ENCODE data around the gene SMOC1.

Gene SMOC1

DNA sequence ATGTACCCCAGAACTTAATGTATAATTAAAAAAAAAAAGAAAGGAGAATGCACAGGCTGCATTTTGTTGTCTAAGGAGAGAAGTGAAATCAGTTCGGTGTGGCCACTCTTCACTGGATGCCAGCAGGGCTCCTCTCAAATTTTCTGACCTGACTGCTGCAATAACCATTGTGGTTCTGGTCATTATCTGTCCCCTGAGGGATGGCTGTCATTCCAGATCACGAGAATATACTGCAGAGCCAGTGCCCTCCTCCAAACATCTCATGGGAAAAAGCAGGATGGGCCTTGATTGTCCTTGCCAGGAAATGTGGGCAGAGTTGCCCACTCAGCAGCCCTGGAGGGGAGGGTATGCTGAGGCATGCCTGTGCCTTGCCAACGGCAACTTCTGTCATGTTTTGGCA lies 170.4 kb downstream of the SMOC1 start:
- Histone ChIP-seq H3K27ac (ENCODE audit: low read length, poor library complexity, severe bottlenecking) (no peak overlapping the region), H2BK120ac (ENCODE audit: low read depth, low read length) (no peak overlapping the region), H3K23ac (ENCODE audit: low read length in 2 of 2) (no peak overlapping the region), H2BK15ac (ENCODE audit: low read depth, poor library complexity, severe bottlenecking) (no peak overlapping the region), H2AK5ac (ENCODE audit: low read length, severe bottlenecking) (no peak overlapping the region), H3K4me2 (ENCODE audit: low read length, poor library complexity, severe bottlenecking) (no peak overlapping the region), H3K9me3 (ENCODE audit: control insufficient read depth, low read length) (no peaks in the 10 kb centered on the region), H2AFZ (ENCODE audit: low read depth, low read length) (no peak overlapping the region), H4K8ac (ENCODE audit: low read length) (no peak overlapping the region), H3K36me3 (ENCODE audit: control insufficient read depth in 1 of 2, insufficient read depth in 2 of 2, low read depth in 1 of 2, low read length in 2 of 2) (no peaks in the 10 kb centered on the region), H2BK5ac (ENCODE audit: low read depth, low read length, poor library complexity, severe bottlenecking) (no peak overlapping the region), H3K79me1 (replicated peaks; ENCODE audit: low read length, poor library complexity, severe bottlenecking) (no peaks in the 10 kb centered on the region), H3K4me3 (ENCODE audit: insufficient read depth in 1 of 2, low read depth in 1 of 2, low read length in 2 of 2) (no peak overlapping the region), H3K4ac (ENCODE audit: low read depth in 1 of 2, low read length in 2 of 2) (no peak overlapping the region), H3K4me1 (ENCODE audit: control insufficient read depth, insufficient read depth, low read depth, low read length) (no peaks in the 10 kb centered on the region), H4K91ac (ENCODE audit: low read length) (no peak overlapping the region), H3K27me3 (ENCODE audit: control insufficient read depth in 1 of 2, insufficient read depth in 1 of 2, low read length in 2 of 2) (peaks cover 9 to 27% of the 10 kb centered on the region in 2 experiments), H3K9ac (ENCODE audit: low read length) (no peak overlapping the region), H3K14ac (ENCODE audit: low read length in 2 of 2) (no peak overlapping the region), H2BK12ac (ENCODE audit: low read length in 2 of 2) (no peak overlapping the region), H3K18ac (ENCODE audit: low read depth in 1 of 2, low read length in 2 of 2) (no peak overlapping the region)
- WGBS: 52% methylated on average over 3 of the region's 3 CpGs
- no peak for DNase-seq

DNA sequence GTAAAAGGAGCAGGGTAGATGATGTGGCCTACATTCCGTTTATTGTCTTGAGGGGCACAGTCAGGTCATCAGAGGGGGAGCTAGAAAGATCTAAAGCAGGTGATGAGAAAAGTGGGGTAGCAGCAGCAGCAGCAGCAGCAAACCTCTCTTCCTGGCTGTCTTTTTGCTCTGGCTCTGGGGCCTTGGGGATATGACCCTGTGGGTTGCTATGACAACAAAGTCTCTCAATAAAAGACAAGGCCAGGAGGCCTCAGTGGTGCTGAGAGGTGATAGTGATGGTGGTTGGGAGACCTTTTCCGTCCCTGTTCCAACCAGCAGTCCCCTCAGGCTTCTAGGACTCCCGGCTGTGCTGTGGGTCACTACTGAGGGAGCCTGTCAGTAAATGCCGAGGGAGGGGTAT lies 170.9 kb downstream of the SMOC1 start:
- no peak overlapping the region for H3K9ac ChIP-seq (ENCODE audit: low read length)
- H2BK12ac ChIP-seq (ENCODE audit: low read length in 2 of 2): no peak overlapping the region
- H4K91ac ChIP-seq (ENCODE audit: low read length): no peak overlapping the region
- no peak overlapping the region for H2BK5ac ChIP-seq (ENCODE audit: low read depth, low read length, poor library complexity, severe bottlenecking)
- H2BK120ac ChIP-seq (ENCODE audit: low read depth, low read length): no peak overlapping the region
- no peak overlapping the region for H2AFZ ChIP-seq (ENCODE audit: low read depth, low read length)
- H3K36me3 ChIP-seq (ENCODE audit: control insufficient read depth in 1 of 2, insufficient read depth in 2 of 2, low read depth in 1 of 2, low read length in 2 of 2): no peaks in the 10 kb centered on the region
- no peak overlapping the region for H4K8ac ChIP-seq (ENCODE audit: low read length)
- no peak for DNase-seq
- no peak overlapping the region for H3K23ac ChIP-seq (ENCODE audit: low read length in 2 of 2)
- no peak overlapping the region for H2AK5ac ChIP-seq (ENCODE audit: low read length, severe bottlenecking)
- no peak overlapping the region for H2BK15ac ChIP-seq (ENCODE audit: low read depth, poor library complexity, severe bottlenecking)
- no peak overlapping the region for H3K14ac ChIP-seq (ENCODE audit: low read length in 2 of 2)
- no peaks in the 10 kb centered on the region for H3K9me3 ChIP-seq (ENCODE audit: control insufficient read depth, low read length)
- H3K4ac ChIP-seq (ENCODE audit: low read depth in 1 of 2, low read length in 2 of 2): no peak overlapping the region
- H3K4me3 ChIP-seq (ENCODE audit: insufficient read depth in 1 of 2, low read depth in 1 of 2, low read length in 2 of 2): no peak overlapping the region
- H3K27ac ChIP-seq (ENCODE audit: low read length, poor library complexity, severe bottlenecking): no peak overlapping the region
- no peak overlapping the region for H3K4me2 ChIP-seq (ENCODE audit: low read length, poor library complexity, severe bottlenecking)
- no peaks in the 10 kb centered on the region for H3K4me1 ChIP-seq (ENCODE audit: control insufficient read depth, insufficient read depth, low read depth, low read length)
- H3K27me3 ChIP-seq (ENCODE audit: control insufficient read depth in 1 of 2, insufficient read depth in 1 of 2, low read length in 2 of 2): peaks cover 9 to 21% of the 10 kb centered on the region in 2 experiments
- 55% methylated on average over 2 of the region's 4 CpGs for WGBS
- H3K79me1 ChIP-seq (replicated peaks; ENCODE audit: low read length, poor library complexity, severe bottlenecking): no peaks in the 10 kb centered on the region
- no peak overlapping the region for H3K18ac ChIP-seq (ENCODE audit: low read depth in 1 of 2, low read length in 2 of 2)

DNA sequence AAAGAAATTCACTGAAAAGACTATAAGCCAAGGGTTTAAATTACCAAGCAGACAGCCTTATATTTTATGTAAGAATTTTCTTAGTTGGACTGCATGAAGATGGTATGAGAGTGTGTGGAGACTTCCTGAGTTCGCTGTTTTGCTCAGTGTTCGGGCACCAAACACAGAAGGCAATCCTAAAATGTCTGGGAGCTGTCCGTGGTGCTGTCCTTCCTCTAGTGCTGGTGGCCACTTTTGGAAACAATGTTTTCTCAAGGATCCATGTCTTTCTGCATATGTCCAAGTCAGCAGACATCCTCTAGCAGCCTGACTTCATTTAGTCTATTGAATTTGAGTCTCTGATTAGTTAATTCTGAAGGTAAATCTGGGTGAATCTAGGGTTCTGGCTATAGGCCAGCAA lies 173.8 kb downstream of the SMOC1 start:
- peak; percentile 4 for DNase-seq
- Histone ChIP-seq H4K8ac (ENCODE audit: low read length) (no peak overlapping the region), H3K4me1 (ENCODE audit: control insufficient read depth, insufficient read depth, low read depth, low read length) (no peaks in the 10 kb centered on the region), H2AFZ (ENCODE audit: low read depth, low read length) (no peak overlapping the region), H2BK5ac (ENCODE audit: low read depth, low read length, poor library complexity, severe bottlenecking) (no peak overlapping the region), H2BK15ac (ENCODE audit: low read depth, poor library complexity, severe bottlenecking) (no peak overlapping the region), H3K36me3 (ENCODE audit: control insufficient read depth in 1 of 2, insufficient read depth in 2 of 2, low read depth in 1 of 2, low read length in 2 of 2) (no peaks in the 10 kb centered on the region), H3K4me3 (ENCODE audit: insufficient read depth in 1 of 2, low read depth in 1 of 2, low read length in 2 of 2) (no peak overlapping the region), H3K9me3 (ENCODE audit: control insufficient read depth, low read length) (no peaks in the 10 kb centered on the region), H3K4ac (ENCODE audit: low read depth in 1 of 2, low read length in 2 of 2) (no peak overlapping the region), H3K18ac (ENCODE audit: low read depth in 1 of 2, low read length in 2 of 2) (no peak overlapping the region), H3K14ac (ENCODE audit: low read length in 2 of 2) (no peak overlapping the region), H2BK12ac (ENCODE audit: low read length in 2 of 2) (no peak overlapping the region), H3K27ac (ENCODE audit: low read length, poor library complexity, severe bottlenecking) (no peak overlapping the region), H3K4me2 (ENCODE audit: low read length, poor library complexity, severe bottlenecking) (no peak overlapping the region), H3K9ac (ENCODE audit: low read length) (no peak overlapping the region), H2BK120ac (ENCODE audit: low read depth, low read length) (no peak overlapping the region), H3K79me1 (replicated peaks; ENCODE audit: low read length, poor library complexity, severe bottlenecking) (no peaks in the 10 kb centered on the region), H2AK5ac (ENCODE audit: low read length, severe bottlenecking) (no peak overlapping the region), H3K27me3 (ENCODE audit: control insufficient read depth in 1 of 2, insufficient read depth in 1 of 2, low read length in 2 of 2) (peaks cover 6 to 28% of the 10 kb centered on the region in 2 experiments), H3K23ac (ENCODE audit: low read length in 2 of 2) (no peak overlapping the region), H4K91ac (ENCODE audit: low read length) (no peak overlapping the region)
- 31% methylated on average over 3 of the region's 3 CpGs for WGBS

DNA sequence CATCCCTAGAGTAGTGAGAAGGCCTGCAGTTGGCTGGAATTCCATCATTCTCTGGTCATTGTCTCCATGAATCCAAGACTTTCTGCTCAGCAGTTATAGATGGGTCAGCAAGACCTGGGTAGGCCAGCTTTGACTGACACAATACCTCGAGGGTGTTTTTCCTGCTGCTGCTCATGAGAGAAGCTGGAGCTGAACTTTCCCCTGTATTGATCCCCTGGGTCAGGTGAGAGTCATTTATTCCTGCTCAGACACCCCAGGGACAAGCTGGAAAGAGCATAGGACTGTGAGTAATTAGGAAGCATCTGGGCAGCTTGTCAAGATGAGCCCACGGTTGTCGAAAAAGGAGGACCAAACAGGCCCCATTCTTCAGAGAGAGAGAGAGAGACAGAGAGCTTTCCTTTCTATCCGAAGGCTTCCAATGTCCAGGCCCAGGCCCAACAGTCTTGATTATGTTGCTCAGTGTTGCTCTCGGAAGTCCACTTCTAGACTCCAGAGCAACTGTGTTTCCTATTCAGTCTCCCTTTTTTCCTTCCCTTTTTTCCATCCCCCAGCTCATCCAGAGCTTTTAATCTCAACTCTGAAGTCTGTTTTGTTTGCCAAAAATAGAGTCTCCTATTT lies 178.4 kb downstream of the SMOC1 start:
- Histone ChIP-seq H4K8ac (ENCODE audit: low read length) (no peak overlapping the region), H2BK15ac (ENCODE audit: low read depth, poor library complexity, severe bottlenecking) (no peak overlapping the region), H2AK5ac (ENCODE audit: low read length, severe bottlenecking) (no peak overlapping the region), H2BK5ac (ENCODE audit: low read depth, low read length, poor library complexity, severe bottlenecking) (no peak overlapping the region), H3K4me3 (ENCODE audit: insufficient read depth in 1 of 2, low read depth in 1 of 2, low read length in 2 of 2) (no peak overlapping the region), H3K27me3 (ENCODE audit: control insufficient read depth in 1 of 2, insufficient read depth in 1 of 2, low read length in 2 of 2) (peaks cover 4 to 38% of the 10 kb centered on the region in 2 experiments), H2BK120ac (ENCODE audit: low read depth, low read length) (no peak overlapping the region), H3K23ac (ENCODE audit: low read length in 2 of 2) (no peak overlapping the region), H3K4me2 (ENCODE audit: low read length, poor library complexity, severe bottlenecking) (no peak overlapping the region), H3K14ac (ENCODE audit: low read length in 2 of 2) (no peak overlapping the region), H3K4me1 (ENCODE audit: control insufficient read depth, insufficient read depth, low read depth, low read length) (no peaks in the 10 kb centered on the region), H3K27ac (ENCODE audit: low read length, poor library complexity, severe bottlenecking) (no peak overlapping the region), H3K79me1 (replicated peaks; ENCODE audit: low read length, poor library complexity, severe bottlenecking) (no peaks in the 10 kb centered on the region), H3K9ac (ENCODE audit: low read length) (no peak overlapping the region), H3K18ac (ENCODE audit: low read depth in 1 of 2, low read length in 2 of 2) (no peak overlapping the region), H3K4ac (ENCODE audit: low read depth in 1 of 2, low read length in 2 of 2) (no peak overlapping the region), H4K91ac (ENCODE audit: low read length) (no peak overlapping the region), H3K9me3 (ENCODE audit: control insufficient read depth, low read length) (no peaks in the 10 kb centered on the region), H3K36me3 (ENCODE audit: control insufficient read depth in 1 of 2, insufficient read depth in 2 of 2, low read depth in 1 of 2, low read length in 2 of 2) (no peaks in the 10 kb centered on the region), H2BK12ac (ENCODE audit: low read length in 2 of 2) (no peak overlapping the region), H2AFZ (ENCODE audit: low read depth, low read length) (no peak overlapping the region)
- no peak for DNase-seq
- WGBS: 70% methylated on average over 5 of the region's 5 CpGs

Measured in mesenchymal stem cell (in vitro differentiated cells and primary cell).